OCI-LY7 (cell line): ENCODE results near the gene DKK2. TPM values are rescaled to one million over a fixed set of nuclear protein-coding genes. Genes with fewer than 3 reads are reported as not detected.

Experiments
- BruUV-seq: library from RNA; stranded (reverse); fragments of 400-500 nt; replicated peaks from 2 replicates; lab custom pipeline; 2021; lab: Mats Ljungman, UMichigan
- CTCF ChIA-PET: fragments of 300-600 bp; sonication (Branson Sonifier 250); formaldehyde crosslinking; loops from one replicate; lab custom pipeline; 2022; ENCODE audit warnings: antibody characterized with exemption; ENCODE audit not compliant: unreplicated experiment; lab: Charles Lee
- POLR2A ChIA-PET: fragments of 300-600 bp; sonication (Branson Sonifier 250); formaldehyde crosslinking; loops from one replicate; lab custom pipeline; 2022; ENCODE audit warnings: antibody characterized with exemption; lab: Charles Lee
- DNase-seq: peaks from one replicate; pipeline ENCODE4 v3.0.0-alpha.2; 2015; ENCODE audit warnings: low spot score
- H2AFZ ChIP-seq: fragments of 200-600 bp; sonication (generic), shearing (Covaris generic); 2 replicates; pipeline ENCODE4 v1.6.1; 2014; ENCODE audit warnings: mild to moderate bottlenecking, antibody characterized with exemption, low read length, moderate library complexity
- H3K27ac ChIP-seq: fragments of 200-600 bp; sonication (generic); 2 replicates; pipeline ENCODE4 v1.5.1; 2014; ENCODE audit warnings: mixed run types, low read depth, mild to moderate bottlenecking, moderate library complexity, low read length, inconsistent platforms; ENCODE audit not compliant: poor library complexity, severe bottlenecking
- H3K36me3 ChIP-seq: fragments of 200-600 bp; sonication (generic); 2 replicates; pipeline ENCODE4 v1.6.1; 2014; ENCODE audit warnings: mild to moderate bottlenecking, antibody characterized with exemption, low read length, moderate library complexity, mixed read lengths; ENCODE audit not compliant: insufficient read depth
- H3K4me1 ChIP-seq: fragments of 200-600 bp; sonication (generic); 2 replicates; pipeline ENCODE4 v1.5.1; 2014; ENCODE audit warnings: mild to moderate bottlenecking, low read length; ENCODE audit not compliant: insufficient read depth, poor library complexity, severe bottlenecking
- H3K4me2 ChIP-seq: fragments of 200-600 bp; sonication (generic); 2 replicates; pipeline ENCODE4 v1.6.1; 2014; ENCODE audit warnings: mild to moderate bottlenecking, low read length
- H3K4me3 ChIP-seq: fragments of 200-600 bp; sonication (generic); 2 replicates; pipeline ENCODE4 v1.5.1; 2014; ENCODE audit warnings: mild to moderate bottlenecking, low read depth, low read length; ENCODE audit not compliant: poor library complexity, severe bottlenecking
- H3K79me2 ChIP-seq: fragments of 200-600 bp; sonication (generic); 2 replicates; pipeline ENCODE4 v1.6.1; 2016; ENCODE audit warnings: low read depth, mild to moderate bottlenecking, low read length, moderate library complexity, mixed read lengths; ENCODE audit not compliant: insufficient read depth
- H3K9me2 ChIP-seq: fragments of 200-600 bp; sonication (generic); 2 replicates; pipeline ENCODE4 v1.6.1; 2016; ENCODE audit warnings: mild to moderate bottlenecking, low read length, mixed read lengths; ENCODE audit not compliant: insufficient read depth
- H3K9me3 ChIP-seq: fragments of 200-600 bp; sonication (generic); 2 replicates; pipeline ENCODE4 v1.6.1; 2014; ENCODE audit warnings: mild to moderate bottlenecking, mixed run types, low read length, mixed read lengths
- H4K20me1 ChIP-seq: fragments of 200-600 bp; sonication (generic); 2 replicates; pipeline ENCODE4 v1.6.1; 2014; ENCODE audit warnings: mild to moderate bottlenecking, antibody characterized with exemption, low read length, moderate library complexity, mixed read lengths; ENCODE audit not compliant: insufficient read depth
- CTCF ChIP-seq: fragments of 200-600 bp; sonication (generic); conservative IDR thresholded peaks from 2 replicates; pipeline ENCODE4 v1.5.1; 2014; ENCODE audit warnings: mild to moderate bottlenecking, antibody characterized with exemption, low read length, moderate library complexity, mixed read lengths
- EZH2phosphoT487 ChIP-seq: fragments of 200-600 bp; sonication (generic); IDR thresholded peaks from 2 replicates; pipeline ENCODE4 v1.6.1; 2018; ENCODE audit warnings: low read depth, borderline replicate concordance, mild to moderate bottlenecking, mixed run types, antibody characterized with exemption, low read length, moderate library complexity, mixed read lengths
- intact Hi-C: fragments of 100-400 bp; cut with micrococcal nuclease; formaldehyde crosslinking; loops from one replicate; pipeline ENCODE4 v1.10.0; 2022; ENCODE audit not compliant: unreplicated experiment
- total RNA-seq, 2 experiments: library from RNA; depleted of rRNA in 1 of 2; stranded (reverse); fragments of >200 nt in 1 of 2; shearing (Covaris generic) in 1 of 2; gene quantifications; 2 replicates each; pipeline ENCODE4 v1.2.3, GENCODE V29; 2014 to 2022

Gene DKK2
- total RNA-seq, 2 experiments from 2014 or later: not detected

DNA sequence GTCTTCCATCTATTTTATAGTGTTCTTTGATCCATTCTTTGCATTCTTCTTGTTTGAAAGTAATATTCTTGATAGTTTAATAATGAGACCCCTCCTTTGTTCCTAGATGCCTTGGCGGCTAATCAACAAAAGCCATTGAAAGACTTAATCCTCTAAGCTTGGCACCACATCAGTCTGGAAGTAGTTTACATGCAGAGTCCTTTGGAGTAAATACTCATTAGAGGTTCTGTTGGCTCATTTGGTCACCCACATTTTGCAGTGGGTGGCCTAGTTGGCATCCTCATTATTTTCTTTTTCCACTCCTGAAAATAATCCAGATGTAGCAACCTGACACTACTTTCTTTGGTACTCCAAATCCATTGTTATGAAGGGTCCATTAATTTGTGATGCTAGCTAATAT lies 64.5 kb downstream of the DKK2 start:
- Histone ChIP-seq H3K36me3 (no peaks in the 10 kb centered on the region), H3K4me3 (no peak overlapping the region), H3K79me2 (no peaks in the 10 kb centered on the region), H3K9me3 (no peaks in the 10 kb centered on the region), H3K27ac (no peak overlapping the region), H4K20me1 (no peaks in the 10 kb centered on the region), H2AFZ (no peak overlapping the region), H3K4me1 (no peaks in the 10 kb centered on the region), H3K9me2 (no peaks in the 10 kb centered on the region), H3K4me2 (no peak overlapping the region)
- TF ChIP-seq CTCF (no peak), EZH2phosphoT487 (no peak)
- intact Hi-C loops: no loop called here
- CTCF ChIA-PET: no interaction called here
- POLR2A ChIA-PET: no interaction called here
- BruUV-seq: no TSS peak
- DNase-seq: no peak

DNA sequence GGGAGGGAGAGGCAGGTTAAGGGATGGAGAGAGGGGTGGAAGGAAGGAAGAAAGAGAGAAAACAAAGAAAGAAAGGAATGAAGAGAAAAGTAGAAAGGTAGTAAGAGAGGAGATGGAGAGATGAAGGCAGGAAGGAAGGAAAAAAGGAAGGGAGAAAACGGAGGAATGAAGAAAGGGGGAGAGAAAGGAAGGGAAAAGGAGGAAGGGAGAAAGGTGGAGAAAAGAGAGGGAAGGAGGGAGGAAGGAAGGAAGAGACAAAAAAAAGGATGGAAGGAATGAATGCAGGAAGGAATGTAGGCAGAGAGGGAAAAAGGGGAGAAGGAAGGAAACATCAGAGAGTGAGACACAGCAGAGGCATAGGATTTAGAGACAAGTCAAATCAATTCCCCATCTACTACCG lies 68.2 kb downstream of the DKK2 start:
- ChIA-PET POLR2A (no interaction called here), CTCF (no interaction called here)
- DNase-seq: no peak
- Histone ChIP-seq H3K4me2 (no peak overlapping the region), H2AFZ (no peak overlapping the region), H4K20me1 (no peaks in the 10 kb centered on the region), H3K27ac (no peak overlapping the region), H3K4me1 (no peaks in the 10 kb centered on the region), H3K9me3 (no peaks in the 10 kb centered on the region), H3K4me3 (no peak overlapping the region), H3K9me2 (no peaks in the 10 kb centered on the region), H3K79me2 (no peaks in the 10 kb centered on the region), H3K36me3 (no peaks in the 10 kb centered on the region)
- intact Hi-C loops: no loop called here
- TF ChIP-seq CTCF (no peak), EZH2phosphoT487 (no peak)
- no TSS peak for BruUV-seq

GRCh38 chr4:106953036-106953705 lies 82.9 kb downstream of the DKK2 start:
- POLR2A ChIA-PET: interaction anchor here (0.9 kb wide), 2 partner anchors 19 to 860 kb away, joined by 5 to 6 read pairs; no protein-coding TSS in a partner anchor
- H3K9me3 ChIP-seq: no peaks in the 10 kb centered on the region
- BruUV-seq: no TSS peak
- H3K9me2 ChIP-seq: no peaks in the 10 kb centered on the region
- TF ChIP-seq EZH2phosphoT487: no peak
- TF ChIP-seq CTCF: no peak
- no peak overlapping the region for H3K4me3 ChIP-seq
- no peaks in the 10 kb centered on the region for H4K20me1 ChIP-seq
- H3K4me2 ChIP-seq: no peak overlapping the region
- no peaks in the 10 kb centered on the region for H3K36me3 ChIP-seq
- H2AFZ ChIP-seq: no peak overlapping the region
- no peak for DNase-seq
- CTCF ChIA-PET: no interaction called here
- intact Hi-C loops: no loop called here
- H3K4me1 ChIP-seq: no peaks in the 10 kb centered on the region
- no peak overlapping the region for H3K27ac ChIP-seq
- no peaks in the 10 kb centered on the region for H3K79me2 ChIP-seq
